GM18520 (cell line): ENCODE results near the gene APOL1.
"Not testable (repeated sequence)": the region's sequence is repeated elsewhere in the genome, so short reads cannot be mapped to it uniquely, and the experiment has no call there.

Source experiments
- ATAC-seq: cut with Tn5 transposase; IDR thresholded peaks from one replicate; pipeline ENCODE4 v1.9.1; 2021; ENCODE audit not compliant: unreplicated experiment

APOL1 gene

GRCh38 chr22:36263886-36264664, 11.1 kb downstream of the APOL1 start:
- not testable (repeated sequence) for ATAC-seq

- ATAC-seq = no peak
These were observed 14.1 kb downstream of the APOL1 start for GRCh38 chr22:36267058-36267457.

GRCh38 chr22:36267896-36268485, 15.1 kb downstream of the APOL1 start:
- no peak for ATAC-seq

GRCh38 chr22:36271231-36271630, 18.3 kb downstream of the APOL1 start:
- ATAC-seq = not testable (repeated sequence)

GRCh38 chr22:36271951-36272350, 19.0 kb downstream of the APOL1 start:
- ATAC-seq = not testable (repeated sequence)

- ATAC-seq = no peak
These were observed 21.6 kb downstream of the APOL1 start for GRCh38 chr22:36274531-36274930.

GRCh38 chr22:36277482-36278291, 24.8 kb downstream of the APOL1 start:
- ATAC-seq = no peak

- ATAC-seq = no peak
These were observed 26.3 kb downstream of the APOL1 start for GRCh38 chr22:36279219-36279666.

- no peak for ATAC-seq
These were observed 27.4 kb downstream of the APOL1 start for GRCh38 chr22:36280379-36280778.

- no peak for ATAC-seq
These were observed 28.9 kb downstream of the APOL1 start for GRCh38 chr22:36281781-36282327.

- ATAC-seq = no peak
These were observed 29.4 kb downstream of the APOL1 start for GRCh38 chr22:36282328-36282831.

- no peak for ATAC-seq
These were observed 31.2 kb downstream of the APOL1 start for GRCh38 chr22:36284171-36284571.

- ATAC-seq = no peak
These were observed 32.1 kb downstream of the APOL1 start for GRCh38 chr22:36285017-36285416.

- ATAC-seq = no peak
These were observed 32.6 kb downstream of the APOL1 start for GRCh38 chr22:36285545-36285944.

GRCh38 chr22:36286096-36286957, 33.4 kb downstream of the APOL1 start:
- no peak for ATAC-seq

GRCh38 chr22:36287881-36288515, 35.1 kb downstream of the APOL1 start:
- ATAC-seq = no peak

- no peak for ATAC-seq
These were observed 35.9 kb downstream of the APOL1 start for GRCh38 chr22:36288571-36289405.

- no peak for ATAC-seq
These were observed 36.5 kb downstream of the APOL1 start for GRCh38 chr22:36289406-36289870.

- ATAC-seq = not testable (repeated sequence)
These were observed 37.0 kb downstream of the APOL1 start for GRCh38 chr22:36289948-36290371.
